ENCODE measurements around the gene CATSPERB. TPM values are rescaled to one million over a fixed set of nuclear protein-coding genes. Genes with fewer than 3 reads are reported as not detected.

The CATSPERB gene, protein sequence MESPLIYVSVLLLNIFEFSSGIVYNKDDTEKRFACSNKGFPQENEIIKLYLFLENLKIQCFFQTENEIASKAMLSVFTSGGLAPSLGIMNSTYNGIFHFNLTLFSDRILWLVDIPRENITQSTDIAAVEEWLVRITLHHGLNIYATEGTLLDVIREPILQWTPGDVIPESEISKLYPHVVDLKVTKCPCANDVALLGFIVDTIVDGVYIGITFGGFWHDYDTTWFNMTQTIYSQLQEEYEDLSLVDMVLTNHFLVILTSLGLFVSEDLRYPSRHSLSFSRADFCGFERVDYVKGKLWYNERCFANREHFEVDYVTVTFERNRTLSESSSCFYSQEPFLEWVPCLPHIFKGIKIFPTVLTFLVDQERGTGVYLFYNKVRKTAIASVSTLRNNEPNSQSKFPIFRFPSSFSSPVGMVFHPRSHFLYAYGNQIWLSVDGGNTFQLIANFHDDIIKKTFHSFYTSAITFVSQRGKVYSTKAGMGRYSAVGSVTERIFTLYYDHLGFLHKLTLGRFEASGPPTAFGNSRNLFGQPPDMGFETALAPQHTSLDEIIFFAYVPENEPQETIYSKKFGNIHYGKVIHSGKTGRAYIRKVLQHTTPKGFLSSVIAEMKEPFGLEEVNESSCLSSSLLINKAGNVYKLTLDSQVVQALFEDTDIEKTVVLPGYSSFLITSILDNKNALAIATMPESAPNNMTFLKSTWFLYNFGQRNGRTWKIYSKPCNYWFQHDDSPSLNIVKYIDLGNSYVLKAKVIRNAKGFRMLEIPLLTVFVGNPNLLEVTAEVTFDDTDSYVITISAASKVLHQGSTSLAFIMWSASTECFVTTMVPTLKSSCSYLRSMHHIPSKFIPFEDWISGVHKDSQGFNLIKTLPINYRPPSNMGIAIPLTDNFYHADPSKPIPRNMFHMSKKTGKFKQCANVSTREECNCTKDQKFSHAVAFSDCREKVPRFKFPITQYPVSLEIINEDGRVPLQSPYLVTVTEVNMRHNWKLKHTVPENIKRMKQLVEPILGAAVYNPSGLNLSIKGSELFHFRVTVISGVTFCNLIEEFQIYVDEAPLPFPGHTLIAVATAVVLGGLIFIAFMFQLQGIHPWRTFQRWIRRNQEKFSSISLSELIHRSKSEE
- total RNA-seq (2014; rRNA removed; shearing (Covaris generic); ENCODE audit: low replicate concordance): not detected in 2 replicates

DNA sequence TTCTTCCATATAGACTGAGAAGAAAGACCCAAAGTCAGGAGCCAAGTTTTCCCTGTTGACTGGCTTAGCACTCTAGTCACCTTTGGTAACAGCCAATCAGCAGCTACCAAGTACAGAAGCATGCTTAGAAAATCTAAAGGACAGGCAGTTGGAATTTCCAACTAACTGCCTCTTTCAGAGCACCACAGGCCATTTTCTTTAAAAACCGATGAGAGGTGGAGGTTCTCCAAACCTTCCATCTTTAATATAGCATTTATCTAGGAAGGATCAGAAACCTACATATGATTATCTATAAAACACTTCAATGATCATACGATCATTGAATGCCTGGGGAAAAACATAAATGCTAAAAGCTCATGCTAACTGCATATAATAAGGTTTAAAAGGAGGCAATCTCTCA, at the start of gene CATSPERB:
TSS of gene CATSPERB (minus strand) at position 101 of the 400 bp plus-strand sequence. CDS start 2,607 bp downstream, outside the sequence.
- no peak within 1 kb of the TSS for H3K4me3 ChIP-seq (ENCODE audit: low read length)
- H3K4me1 ChIP-seq (ENCODE audit: low read length): no peaks in the 10 kb centered on the region
- H3K4me2 ChIP-seq (ENCODE audit: low read depth, low read length, poor library complexity, severe bottlenecking): no peak within 1 kb of the TSS
- H3K9me3 ChIP-seq (ENCODE audit: low read length): no peaks in the 10 kb centered on the region
- no peaks in the 10 kb centered on the region for H3K27me3 ChIP-seq (ENCODE audit: low read length)
- H4K20me1 ChIP-seq (ENCODE audit: insufficient read depth, low read depth, low read length): no peaks in the 10 kb centered on the region
- H3K36me3 ChIP-seq (ENCODE audit: insufficient read depth, low read length): no peaks in the 10 kb centered on the region
- H3K27ac ChIP-seq (ENCODE audit: low read length): no peak within 1 kb of the TSS
- no peak within 1 kb of the TSS for H3K9ac ChIP-seq (ENCODE audit: low read length)
- no peak within 1 kb of the TSS for H2AFZ ChIP-seq (ENCODE audit: low read length)
- no peak for DNase-seq
- no peaks in the 10 kb centered on the region; the same call in 1 of the 2 replicates for H3K9me2 ChIP-seq (replicated peaks; ENCODE audit: insufficient read depth, low read length)
- H3K79me2 ChIP-seq (ENCODE audit: low read length): no peaks in the 10 kb centered on the region

DNA sequence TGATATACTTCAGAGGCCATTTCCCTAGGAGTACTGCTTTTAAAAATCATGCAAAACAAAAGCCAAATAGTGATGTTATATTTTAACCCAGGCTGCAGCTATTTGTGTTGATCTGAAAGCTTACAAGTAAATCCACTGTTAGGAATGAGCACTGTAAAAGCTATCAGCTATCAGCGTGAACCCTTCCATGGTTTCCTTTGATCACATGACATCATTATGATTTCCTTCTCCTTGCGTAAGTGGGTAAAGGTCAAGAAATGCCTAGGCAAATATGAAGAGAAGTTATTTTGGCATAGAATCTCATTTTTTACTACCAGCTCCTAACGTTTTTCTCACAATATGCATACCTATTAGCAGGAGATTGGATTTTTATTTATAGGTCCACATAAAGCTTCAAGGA, 48.6 kb upstream of the CATSPERB start:
- H3K79me2 ChIP-seq (ENCODE audit: low read length): no peaks in the 10 kb centered on the region
- no peak overlapping the region for H3K4me3 ChIP-seq (ENCODE audit: low read length)
- H3K9me2 ChIP-seq (replicated peaks; ENCODE audit: insufficient read depth, low read length): no peaks in the 10 kb centered on the region
- H3K36me3 ChIP-seq (ENCODE audit: insufficient read depth, low read length): no peaks in the 10 kb centered on the region
- DNase-seq: no peak
- no peaks in the 10 kb centered on the region for H4K20me1 ChIP-seq (ENCODE audit: insufficient read depth, low read depth, low read length)
- no peak overlapping the region for H3K9ac ChIP-seq (ENCODE audit: low read length)
- no peak overlapping the region for H3K4me2 ChIP-seq (ENCODE audit: low read depth, low read length, poor library complexity, severe bottlenecking)
- no peaks in the 10 kb centered on the region for H3K9me3 ChIP-seq (ENCODE audit: low read length)
- H3K4me1 ChIP-seq (ENCODE audit: low read length): no peaks in the 10 kb centered on the region
- peaks cover 3% of the 10 kb centered on the region; the same call in 1 of the 2 replicates for H3K27me3 ChIP-seq (ENCODE audit: low read length)
- H2AFZ ChIP-seq (ENCODE audit: low read length): no peak overlapping the region
- H3K27ac ChIP-seq (ENCODE audit: low read length): no peak overlapping the region

- Histone ChIP-seq H2AFZ (ENCODE audit: low read length) (no peak overlapping the region), H3K9me2 (replicated peaks; ENCODE audit: insufficient read depth, low read length) (no peaks in the 10 kb centered on the region), H3K27ac (ENCODE audit: low read length) (no peak overlapping the region), H3K4me2 (ENCODE audit: low read depth, low read length, poor library complexity, severe bottlenecking) (no peak overlapping the region), H3K9ac (ENCODE audit: low read length) (no peak overlapping the region), H3K4me3 (ENCODE audit: low read length) (no peak overlapping the region), H3K79me2 (ENCODE audit: low read length) (no peaks in the 10 kb centered on the region), H3K27me3 (ENCODE audit: low read length) (peaks cover 3% of the 10 kb centered on the region), H3K9me3 (ENCODE audit: low read length) (no peaks in the 10 kb centered on the region), H4K20me1 (ENCODE audit: insufficient read depth, low read depth, low read length) (no peaks in the 10 kb centered on the region), H3K4me1 (ENCODE audit: low read length) (no peaks in the 10 kb centered on the region), H3K36me3 (ENCODE audit: insufficient read depth, low read length) (no peaks in the 10 kb centered on the region)
- no peak for DNase-seq
Observed at GRCh38 chr14:91778217-91778616, 46.3 kb upstream of the CATSPERB start.

GRCh38 chr14:91774140-91775096, 42.5 kb upstream of the CATSPERB start:
- DNase-seq: no peak
- Histone ChIP-seq H3K4me1 (ENCODE audit: low read length) (no peaks in the 10 kb centered on the region), H3K9ac (ENCODE audit: low read length) (no peak overlapping the region), H3K9me2 (replicated peaks; ENCODE audit: insufficient read depth, low read length) (no peaks in the 10 kb centered on the region), H2AFZ (ENCODE audit: low read length) (no peak overlapping the region), H3K27me3 (ENCODE audit: low read length) (peaks cover 3% of the 10 kb centered on the region), H3K4me3 (ENCODE audit: low read length) (no peak overlapping the region), H3K9me3 (ENCODE audit: low read length) (no peaks in the 10 kb centered on the region), H3K27ac (ENCODE audit: low read length) (no peak overlapping the region), H3K79me2 (ENCODE audit: low read length) (no peaks in the 10 kb centered on the region), H3K36me3 (ENCODE audit: insufficient read depth, low read length) (no peaks in the 10 kb centered on the region), H4K20me1 (ENCODE audit: insufficient read depth, low read depth, low read length) (no peaks in the 10 kb centered on the region), H3K4me2 (ENCODE audit: low read depth, low read length, poor library complexity, severe bottlenecking) (no peak overlapping the region)

DNA sequence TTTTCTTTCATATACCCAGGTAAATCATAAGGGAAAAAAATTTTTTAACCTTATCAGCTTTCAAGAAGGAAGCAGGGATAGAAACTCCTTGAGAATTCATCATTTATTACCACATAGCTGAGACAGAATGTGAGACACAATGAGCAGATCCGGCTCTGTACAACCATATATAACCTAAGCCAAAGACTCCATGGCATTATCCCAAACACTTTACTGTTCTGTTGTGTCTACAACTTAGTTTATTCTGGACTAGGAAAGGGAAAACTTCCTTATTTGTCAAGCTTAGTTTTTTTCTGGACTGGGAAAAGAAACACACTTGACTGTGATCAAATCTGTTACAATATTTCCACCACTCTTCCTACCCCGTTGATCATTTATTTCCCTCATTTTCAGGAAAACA, 38.3 kb upstream of the CATSPERB start:
- Histone ChIP-seq H3K4me3 (ENCODE audit: low read length) (no peak overlapping the region), H2AFZ (ENCODE audit: low read length) (no peak overlapping the region), H3K36me3 (ENCODE audit: insufficient read depth, low read length) (no peaks in the 10 kb centered on the region), H3K27ac (ENCODE audit: low read length) (no peak overlapping the region), H3K4me2 (ENCODE audit: low read depth, low read length, poor library complexity, severe bottlenecking) (no peak overlapping the region), H4K20me1 (ENCODE audit: insufficient read depth, low read depth, low read length) (no peaks in the 10 kb centered on the region), H3K9me3 (ENCODE audit: low read length) (no peaks in the 10 kb centered on the region), H3K4me1 (ENCODE audit: low read length) (no peaks in the 10 kb centered on the region), H3K27me3 (ENCODE audit: low read length) (no peaks in the 10 kb centered on the region; the same call in 1 of the 2 replicates), H3K9me2 (replicated peaks; ENCODE audit: insufficient read depth, low read length) (no peaks in the 10 kb centered on the region), H3K79me2 (ENCODE audit: low read length) (no peaks in the 10 kb centered on the region), H3K9ac (ENCODE audit: low read length) (no peak overlapping the region)
- no peak for DNase-seq

GRCh38 chr14:91755570-91756295, 23.8 kb upstream of the CATSPERB start:
- H3K9me3 ChIP-seq (ENCODE audit: low read length): peaks cover 7% of the 10 kb centered on the region
- no peaks in the 10 kb centered on the region for H3K79me2 ChIP-seq (ENCODE audit: low read length)
- H2AFZ ChIP-seq (ENCODE audit: low read length): no peak overlapping the region
- peaks cover 2% of the 10 kb centered on the region; the same call in 1 of the 2 replicates for H3K27me3 ChIP-seq (ENCODE audit: low read length)
- no peaks in the 10 kb centered on the region for H3K4me1 ChIP-seq (ENCODE audit: low read length)
- H4K20me1 ChIP-seq (ENCODE audit: insufficient read depth, low read depth, low read length): no peaks in the 10 kb centered on the region
- no peaks in the 10 kb centered on the region for H3K36me3 ChIP-seq (ENCODE audit: insufficient read depth, low read length)
- DNase-seq: no peak
- H3K9ac ChIP-seq (ENCODE audit: low read length): no peak overlapping the region
- H3K27ac ChIP-seq (ENCODE audit: low read length): no peak overlapping the region
- H3K9me2 ChIP-seq (replicated peaks; ENCODE audit: insufficient read depth, low read length): no peaks in the 10 kb centered on the region
- no peak overlapping the region for H3K4me2 ChIP-seq (ENCODE audit: low read depth, low read length, poor library complexity, severe bottlenecking)
- no peak overlapping the region for H3K4me3 ChIP-seq (ENCODE audit: low read length)

- Histone ChIP-seq H2AFZ (ENCODE audit: low read length) (no peak overlapping the region), H3K27me3 (ENCODE audit: low read length) (0 out of 2 replicates have a peak, but pooled peaks cover 2% of the 10 kb centered on the region), H3K36me3 (ENCODE audit: insufficient read depth, low read length) (no peaks in the 10 kb centered on the region), H3K9ac (ENCODE audit: low read length) (no peak overlapping the region), H3K9me2 (replicated peaks; ENCODE audit: insufficient read depth, low read length) (no peaks in the 10 kb centered on the region), H3K4me1 (ENCODE audit: low read length) (no peaks in the 10 kb centered on the region), H3K27ac (ENCODE audit: low read length) (no peak overlapping the region), H3K79me2 (ENCODE audit: low read length) (no peaks in the 10 kb centered on the region), H4K20me1 (ENCODE audit: insufficient read depth, low read depth, low read length) (no peaks in the 10 kb centered on the region), H3K4me3 (ENCODE audit: low read length) (no peak overlapping the region), H3K9me3 (ENCODE audit: low read length) (no peaks in the 10 kb centered on the region), H3K4me2 (ENCODE audit: low read depth, low read length, poor library complexity, severe bottlenecking) (no peak overlapping the region)
- DNase-seq: no peak
Observed at GRCh38 chr14:91754819-91755218, 22.9 kb upstream of the CATSPERB start.

Data from Karpas-422 (cell line).